Peyer's patch (tissue), 4 donors: ENCODE measurements around the gene TCF3. TPM values are rescaled to one million over a fixed set of nuclear protein-coding genes. Genes with fewer than 3 reads are reported as not detected.

Experiments used
- DNase-seq, 3 donors: peaks; one replicate each; pipeline ENCODE4 v3.0.0-alpha.2; 2017 to 2019
- H3K27ac ChIP-seq, 4 donors: fragments of 200-600 bp; sonication (generic); one replicate each; pipeline ENCODE4 v1.5.1; 2016 to 2019
- H3K27me3 ChIP-seq, 2 donors: fragments of 200-600 bp; sonication (generic); one replicate each; pipeline ENCODE4 v1.5.1; 2019
- H3K36me3 ChIP-seq, 3 donors: fragments of 200-600 bp; sonication (generic); one replicate each; pipeline ENCODE4 v1.5.1; 2016 to 2019
- H3K4me1 ChIP-seq, 4 donors: fragments of 200-600 bp; sonication (generic); one replicate each; pipeline ENCODE4 v1.5.1; 2016 to 2019
- H3K4me3 ChIP-seq, 4 donors: fragments of 200-600 bp; sonication (generic); 1 replicate in 3 of 4; 2 replicates in 1 of 4; pipeline ENCODE4 v1.5.1; 2016 to 2019; ENCODE audit warnings: mild to moderate bottlenecking in 1 of 4
- H3K9me3 ChIP-seq, 4 donors: fragments of 200-600 bp; sonication (generic); one replicate each; pipeline ENCODE4 v1.5.1; 2016 to 2019; ENCODE audit warnings: mild to moderate bottlenecking in 1 of 4
- CTCF ChIP-seq, 6 experiments: fragments of 450-650 bp in 4 of 6; fragments of 200-600 bp in 2 of 6; sonication (generic) in 1 of 6; IDR thresholded peaks; one replicate each; pipeline ENCODE4 v1.5.1; 2017 to 2019; ENCODE audit warnings: antibody characterized with exemption in 6 of 6, mild to moderate bottlenecking in 3 of 6, moderate library complexity in 1 of 6
- POLR2A ChIP-seq, 2 donors: fragments of 450-650 bp; IDR thresholded peaks; one replicate each; pipeline ENCODE4 v1.5.1; 2017; ENCODE audit warnings: antibody characterized with exemption in 2 of 2, mild to moderate bottlenecking in 2 of 2, moderate library complexity in 2 of 2
- total RNA-seq, 4 donors: library from RNA; depleted of rRNA; stranded (reverse); fragments of >200 nt; gene quantifications; one replicate each; pipeline ENCODE4 v1.1.0, GENCODE V29; 2016

Gene TCF3
- total RNA-seq, 4 donors from 2014 or later, result 49.2 to 112 (median 80.3) TPM

GRCh38 chr19:1599460-1599846, 53.0 kb downstream of the TCF3 start:
- Histone ChIP-seq H3K9me3 (no peaks in the 10 kb centered on the region), H3K4me1 (peaks cover 0 to 18% (median 7%) of the 10 kb centered on the region in 4 donors), H3K36me3 (peaks cover 0 to 53% (median 0%) of the 10 kb centered on the region in 3 donors)

GRCh38 chr19:1598777-1599459, 53.5 kb downstream of the TCF3 start:
- TF ChIP-seq POLR2A (IDR thresholded peaks at IDR 0.05), result no peak
- TF ChIP-seq CTCF (IDR thresholded peaks at IDR 0.05), result no peak
- Histone ChIP-seq H3K4me3 (no peak overlapping the region), H3K9me3 (no peaks in the 10 kb centered on the region), H3K4me1 (peaks cover 0 to 13% (median 2%) of the 10 kb centered on the region in 4 donors), H3K27ac (no peak overlapping the region), H3K27me3 (no peaks in the 10 kb centered on the region), H3K36me3 (peaks cover 0 to 53% (median 0%) of the 10 kb centered on the region in 3 donors)
- no peak for DNase-seq

More at GRCh38 chr19:1599460-1599846, 53.0 kb downstream of the TCF3 start:
- no peak for TF ChIP-seq POLR2A (IDR thresholded peaks at IDR 0.05)
- no peak for TF ChIP-seq CTCF (IDR thresholded peaks at IDR 0.05)
- Histone ChIP-seq H3K4me3 (no peak overlapping the region), H3K27ac (no peak overlapping the region), H3K27me3 (no peaks in the 10 kb centered on the region)
- DNase-seq, result no peak

GRCh38 chr19:1593501-1593772, 59.0 kb downstream of the TCF3 start:
- DNase-seq, result no peak
- Histone ChIP-seq H3K27ac (peak overlapping the region in 2 of 4 donors; percentile 92 to 93), H3K9me3 (no peaks in the 10 kb centered on the region), H3K36me3 (peaks cover 0 to 34% (median 0%) of the 10 kb centered on the region in 3 donors), H3K4me1 (peaks cover 0 to 23% (median 10%) of the 10 kb centered on the region in 4 donors), H3K4me3 (peak overlapping the region; percentile 59 to 87 (median 77)), H3K27me3 (no peaks in the 10 kb centered on the region)
- TF ChIP-seq POLR2A (IDR thresholded peaks at IDR 0.05) (no peak), CTCF (IDR thresholded peaks at IDR 0.05) (no peak)

- H3K27ac ChIP-seq, result peak within 1 kb of the TSS; percentile 92 to 100 (median 96)
- H3K4me1 ChIP-seq, result peaks cover 0 to 28% (median 10%) of the 10 kb centered on the region in 4 donors
- H3K36me3 ChIP-seq, result peaks cover 0 to 28% (median 0%) of the 10 kb centered on the region in 3 donors
- DNase-seq, result peak; percentile 91 to 96 (median 93)
- TF ChIP-seq CTCF (IDR thresholded peaks at IDR 0.05), result peak in 4 of 6 experiments; percentile 17 to 49 (median 41)
- peak in 1 of 2 donors; percentile 75 for TF ChIP-seq POLR2A (IDR thresholded peaks at IDR 0.05)
- no peaks in the 10 kb centered on the region for H3K9me3 ChIP-seq
- H3K4me3 ChIP-seq, result peak within 1 kb of the TSS; percentile 59 to 87 (median 78)
- H3K27me3 ChIP-seq, result no peaks in the 10 kb centered on the region
These were observed 59.5 kb downstream of the TCF3 start, which contains the start of gene MBD3 for GRCh38 chr19:1592755-1593500. Gene MBD3 (minus strand): TSS chr19:1592865. CDS start chr19:1592631, 234 bp downstream.

GRCh38 chr19:1592024-1592754, 60.2 kb downstream of the TCF3 start:
- H3K27me3 ChIP-seq, result no peaks in the 10 kb centered on the region
- no peak for TF ChIP-seq CTCF (IDR thresholded peaks at IDR 0.05)
- peak; percentile 56 to 84 for TF ChIP-seq POLR2A (IDR thresholded peaks at IDR 0.05)
- DNase-seq, result peak; percentile 77 to 94 (median 91)
- peaks cover 0 to 33% (median 10%) of the 10 kb centered on the region in 4 donors for H3K4me1 ChIP-seq
- H3K9me3 ChIP-seq, result no peaks in the 10 kb centered on the region
- H3K27ac ChIP-seq, result peak overlapping the region; percentile 92 to 100 (median 96)
- H3K4me3 ChIP-seq, result peak overlapping the region; percentile 59 to 87 (median 78)
- peaks cover 0 to 21% (median 0%) of the 10 kb centered on the region in 3 donors for H3K36me3 ChIP-seq
